H1 (cell line): ENCODE measurements around the gene SIK1. TPM values are rescaled to one million over a fixed set of nuclear protein-coding genes. Genes with fewer than 3 reads are reported as not detected.
"Not testable (repeated sequence)": the region's sequence is repeated elsewhere in the genome, so short reads cannot be mapped to it uniquely, and the experiment has no call there.

Experiments
- CTCF ChIA-PET: fragments of 300-600 bp; sonication (Branson Sonifier 250); formaldehyde crosslinking; loops from one replicate; lab custom pipeline; 2021; ENCODE audit not compliant: partially characterized antibody; lab: Charles Lee
- POLR2A ChIA-PET: fragments of 300-600 bp; sonication (Branson Sonifier 250); formaldehyde crosslinking; loops from one replicate; lab custom pipeline; 2021; ENCODE audit warnings: inconsistent platforms; ENCODE audit not compliant: partially characterized antibody; lab: Charles Lee
- DNase-seq, 2 experiments: peaks; one replicate each; pipeline versions ENCODE4 v3.0.0 to v3.0.0-alpha.2; 2010 to 2022; ENCODE audit warnings: low spot score in 2 of 2, low read depth in 1 of 2, mixed read lengths in 1 of 2
- FAIRE-seq: peaks from 2 replicates; lab custom pipeline; 2011; peaks lifted over from hg19 to GRCh38; lab: Jason Lieb, UNC
- H2AFZ ChIP-seq: 2 replicates; pipeline ENCODE4 v1.8.1; 2012; ENCODE audit warnings: low read length, inconsistent platforms
- H2AK5ac ChIP-seq: 2 replicates; pipeline ENCODE4 v1.6.1; 2013; ENCODE audit warnings: low read depth, low read length
- H2BK120ac ChIP-seq: replicated peaks from 2 replicates; pipeline ENCODE3; 2013; ENCODE audit warnings: low read depth, low read length, inconsistent platforms
- H2BK12ac ChIP-seq: 2 replicates; pipeline ENCODE4 v1.6.1; 2013; ENCODE audit warnings: low read depth, low read length
- H2BK15ac ChIP-seq: 2 replicates; pipeline ENCODE4 v1.6.1; 2013; ENCODE audit warnings: low read length
- H2BK20ac ChIP-seq: 2 replicates; pipeline ENCODE4 v1.6.1; 2013; ENCODE audit warnings: low read length
- H2BK5ac ChIP-seq: 2 replicates; pipeline ENCODE4 v1.6.1; 2013; ENCODE audit warnings: low read depth, low read length
- H3K14ac ChIP-seq: 2 replicates; pipeline ENCODE4 v1.6.1; 2013; ENCODE audit warnings: inconsistent platforms; ENCODE audit not compliant: insufficient read length
- H3K18ac ChIP-seq: 2 replicates; pipeline ENCODE4 v1.6.1; 2013; ENCODE audit warnings: low read length; ENCODE audit errors: extremely low read depth
- H3K23ac ChIP-seq: 2 replicates; pipeline ENCODE4 v1.6.1; 2013; ENCODE audit warnings: inconsistent platforms; ENCODE audit not compliant: insufficient read length
- H3K23me2 ChIP-seq: 2 replicates; pipeline ENCODE4 v1.6.1; 2013; ENCODE audit warnings: low read depth, low read length
- H3K27ac ChIP-seq: 2 replicates; pipeline ENCODE4 v1.6.1; 2011; ENCODE audit warnings: low read depth, low read length, inconsistent platforms
- H3K27me3 ChIP-seq, 4 experiments: replicated peaks in 1 of 4; 1 replicate in 1 of 4; 2 replicates in 3 of 4; pipeline versions ENCODE4 v1.6.1 to v1.8.1; 2011 to 2013; ENCODE audit warnings: low read length in 3 of 4, mild to moderate bottlenecking in 3 of 4, inconsistent platforms in 2 of 4, mixed read lengths in 2 of 4, moderate library complexity in 1 of 4; ENCODE audit not compliant: control insufficient read depth in 3 of 4, insufficient read depth in 3 of 4; ENCODE audit errors: extremely low read depth in 1 of 4
- H3K36me3 ChIP-seq, 4 experiments: 2 replicates each; pipeline versions ENCODE4 v1.6.1 to v1.8.1; 2011 to 2013; ENCODE audit warnings: mild to moderate bottlenecking in 4 of 4, low read length in 3 of 4, moderate library complexity in 2 of 4, control low read depth in 1 of 4, inconsistent platforms in 1 of 4; ENCODE audit not compliant: insufficient read depth in 4 of 4, control insufficient read depth in 2 of 4
- H3K4ac ChIP-seq: replicated peaks from 2 replicates; pipeline ENCODE3; 2013; ENCODE audit warnings: low read length, low read depth, mixed read lengths, inconsistent platforms; ENCODE audit not compliant: insufficient read length
- H3K4me1 ChIP-seq, 4 experiments: replicated peaks in 1 of 4; 1 replicate in 1 of 4; 2 replicates in 3 of 4; pipeline versions ENCODE4 v1.6.1 to v1.8.1; 2011 to 2013; ENCODE audit warnings: low read length in 3 of 4, inconsistent platforms in 2 of 4, mixed read lengths in 1 of 4; ENCODE audit not compliant: insufficient read depth in 4 of 4, control insufficient read depth in 3 of 4
- H3K4me2 ChIP-seq, 2 experiments: 2 replicates each; pipeline versions ENCODE4 v1.6.1 to v1.8.1; 2011 to 2013; ENCODE audit warnings: low read depth in 2 of 2, low read length in 2 of 2, control low read depth in 1 of 2, inconsistent platforms in 1 of 2, mild to moderate bottlenecking in 1 of 2; ENCODE audit not compliant: insufficient read depth in 1 of 2
- H3K4me3 ChIP-seq, 4 experiments: fragments of 200-600, 300-600 bp in 1 of 4; sonication (generic), shearing (Covaris generic), sonication (Bioruptor Twin) in 1 of 4; 2 replicates each; pipeline versions ENCODE4 v1.5.1 to v1.8.1; 2011 to 2016; ENCODE audit warnings: low read length in 4 of 4, low read depth in 3 of 4, control low read depth in 2 of 4, inconsistent platforms in 2 of 4, mild to moderate bottlenecking in 2 of 4, mixed read lengths in 1 of 4, moderate library complexity in 1 of 4; ENCODE audit not compliant: insufficient read depth in 2 of 4; ENCODE audit errors: extremely low read depth in 1 of 4
- H3K56ac ChIP-seq: replicated peaks from 2 replicates; pipeline ENCODE3; 2013; ENCODE audit warnings: low read depth, mild to moderate bottlenecking, mixed read lengths, low read length, inconsistent platforms; ENCODE audit not compliant: insufficient read length
- H3K79me1 ChIP-seq: 2 replicates; pipeline ENCODE4 v1.6.1; 2013; ENCODE audit warnings: low read depth, low read length, control low read depth
- H3K79me2 ChIP-seq, 2 experiments: 2 replicates each; pipeline versions ENCODE4 v1.6.1 to v1.8.1; 2012 to 2013; ENCODE audit warnings: low read length in 2 of 2, mild to moderate bottlenecking in 2 of 2, inconsistent platforms in 1 of 2; ENCODE audit not compliant: insufficient read depth in 2 of 2, control insufficient read depth in 1 of 2
- H3K9ac ChIP-seq, 4 experiments: replicated peaks in 1 of 4; 1 replicate in 1 of 4; 2 replicates in 3 of 4; pipeline versions ENCODE4 v1.6.1 to v1.8.1; 2011 to 2013; ENCODE audit warnings: low read depth in 3 of 4, low read length in 3 of 4, control low read depth in 2 of 4, mild to moderate bottlenecking in 2 of 4, moderate library complexity in 2 of 4, inconsistent platforms in 1 of 4; ENCODE audit errors: extremely low read depth in 1 of 4
- H3K9me3 ChIP-seq, 2 experiments: 2 replicates each; pipeline versions ENCODE4 v1.6.1 to v1.8.1; 2012 to 2013; ENCODE audit warnings: mild to moderate bottlenecking in 2 of 2, moderate library complexity in 2 of 2, control low read depth in 1 of 2, inconsistent platforms in 1 of 2, low read depth in 1 of 2, low read length in 1 of 2, mixed read lengths in 1 of 2; ENCODE audit not compliant: insufficient read depth in 2 of 2
- H4K20me1 ChIP-seq, 2 experiments: replicated peaks in 1 of 2; 2 replicates each; pipeline versions ENCODE3 to v1.8.1; 2011 to 2013; ENCODE audit warnings: inconsistent platforms in 2 of 2, low read length in 2 of 2, mild to moderate bottlenecking in 1 of 2; ENCODE audit not compliant: insufficient read depth in 2 of 2, control insufficient read depth in 1 of 2
- H4K5ac ChIP-seq: 2 replicates; pipeline ENCODE4 v1.6.1; 2013; ENCODE audit warnings: low read length, low read depth, mixed read lengths, inconsistent platforms; ENCODE audit not compliant: insufficient read length
- H4K8ac ChIP-seq: 2 replicates; pipeline ENCODE4 v1.8.0; 2013; ENCODE audit warnings: mild to moderate bottlenecking, moderate library complexity, low read length, inconsistent platforms; ENCODE audit not compliant: insufficient read depth; ENCODE audit errors: extremely low read depth
- H4K91ac ChIP-seq: replicated peaks from 2 replicates; pipeline ENCODE3; 2013; ENCODE audit warnings: low read length, mixed read lengths, inconsistent platforms; ENCODE audit not compliant: insufficient read length
- WGBS, 2 experiments: shearing (Covaris generic) in 1 of 2; methylation state at CpG; one replicate each; pipeline versions ENCODE4 v1.1.6 to v1.1.7; 2013 to 2015; ENCODE audit warnings: low lambda C conversion rate in 2 of 2, mixed read lengths in 2 of 2, inconsistent platforms in 1 of 2, low coverage in 1 of 2, missing lambda C conversion rate in 1 of 2; ENCODE audit not compliant: insufficient replicate concordance in 2 of 2, insufficient coverage in 1 of 2, insufficient read length in 1 of 2; ENCODE audit errors: extremely low coverage in 1 of 2, missing lambda C conversion rate in 1 of 2; 5-methylcytosine and 5-hydroxymethylcytosine counted together
- long read RNA-seq, 2 experiments: library from RNA in 1 of 2; library from capped mRNA in 1 of 2; stranded (forward); transcript quantifications; one replicate each; pipeline ENCODE4 v2.0.0, GENCODE V29; 2021; ENCODE audit warnings: inconsistent platforms in 1 of 2
- polyA minus RNA-seq, 3 experiments: library from RNA; depleted of rRNA, polyadenylated mRNA; stranded (reverse); fragments of >200 nt; gene quantifications; 1 replicate in 2 of 3; 2 replicates in 1 of 3; pipeline ENCODE4 v1.2.3, GENCODE V29; 2011
- polyA plus RNA-seq, 7 experiments: library from polyadenylated mRNA; depleted of rRNA in 3 of 7; stranded (reverse) in 5 of 7; unstranded in 2 of 7; fragments of >200 nt in 5 of 7; fragments of 200-250 nt in 2 of 7; gene quantifications; 1 replicate in 5 of 7; 2 replicates in 1 of 7; 4 replicates in 1 of 7; pipeline versions ENCODE4 v1.2.1 to v1.2.3, GENCODE V29; 2011 to 2013; ENCODE audit warnings: missing spikeins in 2 of 7, mixed read lengths in 2 of 7
- total RNA-seq: library from RNA; stranded (reverse); fragmentation: NEBNext Ultra II Directional; extraction: Animal tissue kit (Norgen Biotek cat#: 25700); gene quantifications from 2 replicates; pipeline ENCODE4 v1.2.1, GENCODE V29; 2021

The SIK1 gene
- 5.5 and 6.7 TPM in 2 replicates for total RNA-seq
- 1.4 and 1.5 TPM in 2 replicates for polyA plus RNA-seq (2011; rRNA removed)
- polyA plus RNA-seq (2011; cell fraction: cytosol; rRNA removed) = 1.2 TPM
- polyA plus RNA-seq (2011; cell fraction: nucleus; rRNA removed) = 2.1 TPM
- polyA plus RNA-seq (2012, experiment 1 of 2) = 1.4 to 2.5 TPM (median 2.1 TPM) in 4 replicates
- polyA plus RNA-seq (2012, experiment 2 of 2) = 1.8 TPM
- polyA plus RNA-seq (2013, experiment 1 of 2) = 2.0 TPM
- 2.0 TPM for polyA plus RNA-seq (2013, experiment 2 of 2)
- polyA minus RNA-seq (2011; rRNA and poly(A)+ RNA removed) = 0.50 and 0.51 TPM in 2 replicates
- polyA minus RNA-seq (2011; cell fraction: cytosol; rRNA and poly(A)+ RNA removed) = 14.0 TPM
- 3.4 TPM for polyA minus RNA-seq (2011; cell fraction: nucleus; rRNA and poly(A)+ RNA removed)
- long read RNA-seq, experiment 1, partial matches to known transcripts = 3 of 4 reads
- long read RNA-seq, experiment 1, other reads (novel, unspliced or antisense) = 1 of 4 reads
- long read RNA-seq, experiment 2 = 0 reads

- H3K4me1 ChIP-seq, H3K27me3 ChIP-seq, CTCF ChIA-PET, H3K36me3 ChIP-seq, H2AK5ac ChIP-seq, H4K8ac ChIP-seq, H4K91ac ChIP-seq, H2AFZ ChIP-seq, H2BK5ac ChIP-seq, H4K5ac ChIP-seq, H3K18ac ChIP-seq, H3K4me3 ChIP-seq, H3K4ac ChIP-seq, H2BK15ac ChIP-seq, POLR2A ChIA-PET, DNase-seq, H3K9me3 ChIP-seq, H3K79me1 ChIP-seq, H3K23me2 ChIP-seq, H3K27ac ChIP-seq, H4K20me1 ChIP-seq, H3K14ac ChIP-seq, H3K79me2 ChIP-seq, H3K4me2 ChIP-seq, H2BK120ac ChIP-seq, FAIRE-seq, H2BK20ac ChIP-seq, H3K9ac ChIP-seq, H3K56ac ChIP-seq, H3K23ac ChIP-seq, H2BK12ac ChIP-seq: not testable (repeated sequence)
- no CpG with 5 or more reads among the region's 120 CpGs for WGBS, 2 experiments
Measured at GRCh38 chr21:43426404-43427241, at the start of gene SIK1. Gene SIK1 (minus strand): TSS chr21:43427131. CDS start chr21:43426178, 953 bp downstream.
